Measurements from ENCODE around the gene ZCWPW1. TPM values are rescaled to one million over a fixed set of nuclear protein-coding genes. Genes with fewer than 3 reads are reported as not detected.

Gene ZCWPW1
- total RNA-seq, 1 experiment from 2014 or later, result 7.4 TPM

DNA sequence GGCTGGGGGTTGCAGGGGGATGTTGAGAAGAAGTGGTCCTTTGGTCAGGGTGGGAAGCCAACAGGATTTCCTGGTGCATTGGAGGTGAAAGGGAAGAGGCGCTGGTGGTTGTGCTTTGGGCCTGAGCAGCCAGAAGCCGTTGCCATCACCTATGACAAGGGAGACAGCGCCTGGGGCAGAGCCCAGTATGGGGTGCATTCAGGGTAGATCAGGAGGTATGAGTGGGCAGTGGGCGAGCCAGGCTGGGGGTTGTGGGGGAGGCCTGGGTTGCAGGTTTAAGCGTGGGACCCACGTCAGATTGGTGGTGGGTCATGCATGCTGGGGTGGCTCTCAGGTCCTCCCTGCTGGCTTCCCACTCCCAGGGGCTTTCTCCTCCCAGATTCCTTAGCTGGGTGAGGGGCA is 76.8 kb downstream of the ZCWPW1 start:
- Histone ChIP-seq H3K9me3 (ENCODE audit: insufficient read depth, low read depth) (no peaks in the 10 kb centered on the region), H3K79me2 (ENCODE audit: low read depth) (peaks cover 7% of the 10 kb centered on the region), H3K9me2 (ENCODE audit: insufficient read depth) (no peaks in the 10 kb centered on the region), H3K4me3 (no peak overlapping the region), H2AFZ (no peak overlapping the region), H3K36me3 (ENCODE audit: low read depth) (peaks cover 21% of the 10 kb centered on the region), H3K4me1 (replicated peaks; ENCODE audit: insufficient read depth) (no peaks in the 10 kb centered on the region), H3K4me2 (no peak overlapping the region), H3K27me3 (ENCODE audit: insufficient read depth, low read depth) (no peaks in the 10 kb centered on the region), H3K27ac (no peak overlapping the region), H4K20me1 (ENCODE audit: insufficient read depth) (peaks cover 29% of the 10 kb centered on the region), H3F3A (ENCODE audit: insufficient read depth, low read depth) (peaks cover 23% of the 10 kb centered on the region; the same call in 1 of the 2 replicates)
- DNase-seq, result no peak
- TF ChIP-seq, protein P1, sequence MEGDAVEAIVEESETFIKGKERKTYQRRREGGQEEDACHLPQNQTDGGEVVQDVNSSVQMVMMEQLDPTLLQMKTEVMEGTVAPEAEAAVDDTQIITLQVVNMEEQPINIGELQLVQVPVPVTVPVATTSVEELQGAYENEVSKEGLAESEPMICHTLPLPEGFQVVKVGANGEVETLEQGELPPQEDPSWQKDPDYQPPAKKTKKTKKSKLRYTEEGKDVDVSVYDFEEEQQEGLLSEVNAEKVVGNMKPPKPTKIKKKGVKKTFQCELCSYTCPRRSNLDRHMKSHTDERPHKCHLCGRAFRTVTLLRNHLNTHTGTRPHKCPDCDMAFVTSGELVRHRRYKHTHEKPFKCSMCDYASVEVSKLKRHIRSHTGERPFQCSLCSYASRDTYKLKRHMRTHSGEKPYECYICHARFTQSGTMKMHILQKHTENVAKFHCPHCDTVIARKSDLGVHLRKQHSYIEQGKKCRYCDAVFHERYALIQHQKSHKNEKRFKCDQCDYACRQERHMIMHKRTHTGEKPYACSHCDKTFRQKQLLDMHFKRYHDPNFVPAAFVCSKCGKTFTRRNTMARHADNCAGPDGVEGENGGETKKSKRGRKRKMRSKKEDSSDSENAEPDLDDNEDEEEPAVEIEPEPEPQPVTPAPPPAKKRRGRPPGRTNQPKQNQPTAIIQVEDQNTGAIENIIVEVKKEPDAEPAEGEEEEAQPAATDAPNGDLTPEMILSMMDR (conservative IDR thresholded peaks at IDR 0.05), result no peak
- no peak for TF ChIP-seq EZH2 (IDR thresholded peaks at IDR 0.05; ENCODE audit: low read depth)
- CTCF ChIA-PET, result no interaction called here
- intact Hi-C loops (cut with micrococcal nuclease; ENCODE audit: unreplicated experiment), result loop anchor here (5.0 kb wide), 1 partner anchor 219 kb away; no protein-coding TSS in a partner anchor
- BruUV-seq (replicated peaks), result no TSS peak
- POLR2A ChIA-PET (ENCODE audit: unreplicated experiment), result no interaction called here

Other genes starting within 250 kb of the ZCWPW1 start
- 0.95 and 1.1 TPM in 2 replicates for gene PVRIG, start 208.8 kb downstream of the ZCWPW1 start, total RNA-seq (2021)
- gene SPDYE3, start 121.0 kb downstream of the ZCWPW1 start, total RNA-seq (2021), result not detected in 2 replicates
- gene PILRB, start 70.6 kb downstream of the ZCWPW1 start, total RNA-seq (2021), result 119 and 121 TPM in 2 replicates
- gene PILRA, start 55.2 kb downstream of the ZCWPW1 start, total RNA-seq (2021), result 1.5 and 2.8 TPM in 2 replicates
- 62.6 and 70.3 TPM in 2 replicates for gene MEPCE, start 1.1 kb upstream of the ZCWPW1 start, total RNA-seq (2021)
- gene PPP1R35, start 7.8 kb upstream of the ZCWPW1 start, total RNA-seq (2021), result 49.1 and 67.6 TPM in 2 replicates
- gene SPACDR, start 35.6 kb upstream of the ZCWPW1 start, total RNA-seq (2021), result 1.4 and 4.2 TPM in 2 replicates
- gene TSC22D4, start 50.5 kb upstream of the ZCWPW1 start, total RNA-seq (2021), result 68.8 and 79.8 TPM in 2 replicates
- 1.3 and 1.9 TPM in 2 replicates for gene NYAP1, start 55.2 kb upstream of the ZCWPW1 start, total RNA-seq (2021)
- 30.4 and 35.2 TPM in 2 replicates for gene AGFG2, start 110.5 kb upstream of the ZCWPW1 start, total RNA-seq (2021)
- 11.0 and 15.3 TPM in 2 replicates for gene SAP25, start 145.2 kb upstream of the ZCWPW1 start, total RNA-seq (2021)
- gene LRCH4, start 157.4 kb upstream of the ZCWPW1 start, total RNA-seq (2021), result 86.6 and 89.6 TPM in 2 replicates
- gene FBXO24, start 157.6 kb upstream of the ZCWPW1 start, total RNA-seq (2021), result 2.7 and 4.6 TPM in 2 replicates
- gene PCOLCE, start 173.7 kb upstream of the ZCWPW1 start, total RNA-seq (2021), result 25.1 and 35.2 TPM in 2 replicates
- gene MOSPD3, start 183.8 kb upstream of the ZCWPW1 start, total RNA-seq (2021), result 38.1 and 38.8 TPM in 2 replicates
- 4.8 and 6.2 TPM in 2 replicates for gene TFR2, start 212.8 kb upstream of the ZCWPW1 start, total RNA-seq (2021)
- not detected in 2 replicates for gene ACTL6B, start 227.7 kb upstream of the ZCWPW1 start, total RNA-seq (2021)
- 299 and 326 TPM in 2 replicates for gene GNB2, start 245.0 kb upstream of the ZCWPW1 start, total RNA-seq (2021)